Stimulated activated CD4-positive, alpha-beta T cell treated with anti-CD3 and anti-CD28 coated beads, Interleukin-4, amount 100 ng/mL, for 24 hours (primary cell): ENCODE data around the gene MSI2.

Experiments used
- DNase-seq: peaks from one replicate; pipeline ENCODE4 v3.0.0-alpha.2; 2020

MSI2 gene

GRCh38 chr17:57373756-57374155, 117.4 kb downstream of the MSI2 start:
- no peak for DNase-seq

- no peak for DNase-seq
Observed at GRCh38 chr17:57375040-57375769, 118.9 kb downstream of the MSI2 start.

GRCh38 chr17:57375770-57376225, 119.5 kb downstream of the MSI2 start:
- DNase-seq: no peak

- no peak for DNase-seq
Observed at GRCh38 chr17:57377094-57377493, 120.8 kb downstream of the MSI2 start.

- DNase-seq: peak; percentile 16
Observed at GRCh38 chr17:57379237-57379894, 123.0 kb downstream of the MSI2 start.

GRCh38 chr17:57379895-57380434, 123.6 kb downstream of the MSI2 start:
- DNase-seq: no peak

- no peak for DNase-seq
Observed at GRCh38 chr17:57381498-57381897, 125.2 kb downstream of the MSI2 start.

GRCh38 chr17:57384219-57384618, 127.9 kb downstream of the MSI2 start:
- DNase-seq: no peak

GRCh38 chr17:57385975-57386374, 129.7 kb downstream of the MSI2 start:
- no peak for DNase-seq

GRCh38 chr17:57387575-57387974, 131.3 kb downstream of the MSI2 start:
- DNase-seq: no peak

GRCh38 chr17:57388131-57388725, 131.9 kb downstream of the MSI2 start:
- no peak for DNase-seq

GRCh38 chr17:57389473-57389872, 133.2 kb downstream of the MSI2 start:
- no peak for DNase-seq

- no peak for DNase-seq
Observed at GRCh38 chr17:57391076-57391825, 134.9 kb downstream of the MSI2 start.

GRCh38 chr17:57391857-57392471, 135.6 kb downstream of the MSI2 start:
- DNase-seq: no peak

- DNase-seq: no peak
Observed at GRCh38 chr17:57393368-57393767, 137.0 kb downstream of the MSI2 start.

- no peak for DNase-seq
Observed at GRCh38 chr17:57394375-57394774, 138.1 kb downstream of the MSI2 start.

- no peak for DNase-seq
Observed at GRCh38 chr17:57395721-57396321, 139.5 kb downstream of the MSI2 start.

GRCh38 chr17:57396511-57396921, 140.2 kb downstream of the MSI2 start:
- no peak for DNase-seq

- no peak for DNase-seq
Observed at GRCh38 chr17:57397402-57397801, 141.1 kb downstream of the MSI2 start.

GRCh38 chr17:57399690-57400089, 143.4 kb downstream of the MSI2 start:
- no peak for DNase-seq

- DNase-seq: no peak
Observed at GRCh38 chr17:57400648-57401047, 144.3 kb downstream of the MSI2 start.
